Panc1 (cell line): Measurements from ENCODE around the gene RD3L. TPM values are rescaled to one million over a fixed set of nuclear protein-coding genes. Genes with fewer than 3 reads are reported as not detected.

Experiments used
- ATAC-seq: fragments of 200-7000 bp; cut with Tn5 transposase; 2 replicates; pipeline ENCODE4 v1.9.1; 2020; ENCODE audit warnings: mild to moderate bottlenecking, moderate library complexity
- BruUV-seq: library from RNA; stranded (reverse); fragments of 400-500 nt; replicated peaks from 2 replicates; lab custom pipeline; 2021; lab: Mats Ljungman, UMichigan
- CTCF ChIA-PET: fragments of 300-600 bp; sonication (Branson Sonifier 250); formaldehyde crosslinking; loops from one replicate; lab custom pipeline; 2022; ENCODE audit warnings: antibody characterized with exemption; lab: Charles Lee
- POLR2A ChIA-PET: fragments of 300-600 bp; sonication (Branson Sonifier 250); formaldehyde crosslinking; loops from one replicate; lab custom pipeline; 2022; ENCODE audit warnings: antibody characterized with exemption; lab: Charles Lee
- DNase-seq: peaks from one replicate; pipeline ENCODE4 v3.0.0-alpha.2; 2010; ENCODE audit warnings: low read depth, low spot score
- H3K27ac ChIP-seq: 2 replicates; pipeline ENCODE4 v1.5.1; 2011; ENCODE audit warnings: mild to moderate bottlenecking, low read length, inconsistent platforms
- H3K27me3 ChIP-seq: fragments of 200-500 bp; sonication (Bioruptor generic); 2 replicates; pipeline ENCODE4 v1.6.0; 2014; ENCODE audit warnings: low read length, inconsistent platforms; ENCODE audit not compliant: control insufficient read depth, insufficient read depth
- H3K36me3 ChIP-seq: fragments of 200-500 bp; sonication (Bioruptor generic); 2 replicates; pipeline ENCODE4 v1.5.1; 2014; ENCODE audit warnings: inconsistent platforms, mild to moderate bottlenecking, low read length, moderate library complexity; ENCODE audit not compliant: control insufficient read depth, insufficient read depth
- H3K4me1 ChIP-seq: 2 replicates; pipeline ENCODE4 v1.5.1; 2011; ENCODE audit warnings: inconsistent platforms, mild to moderate bottlenecking, low read length, moderate library complexity; ENCODE audit not compliant: control insufficient read depth, insufficient read depth
- H3K4me3 ChIP-seq, 2 experiments: 2 replicates each; pipeline ENCODE4 v1.5.1; 2011 to 2012; ENCODE audit warnings: low read depth in 2 of 2, low read length in 2 of 2, mild to moderate bottlenecking in 2 of 2, inconsistent platforms in 1 of 2, moderate library complexity in 1 of 2
- H3K9me3 ChIP-seq: fragments of 200-500 bp; sonication (Bioruptor generic); 2 replicates; pipeline ENCODE4 v1.5.1; 2014; ENCODE audit warnings: low read depth, mild to moderate bottlenecking, inconsistent platforms, low read length, moderate library complexity; ENCODE audit not compliant: control insufficient read depth, insufficient read depth
- POLR2AphosphoS5 ChIP-seq: IDR thresholded peaks from 2 replicates; pipeline ENCODE4 v1.6.1; 2012; ENCODE audit warnings: mild to moderate bottlenecking, low read depth, low read length, moderate library complexity
- SIN3A ChIP-seq: IDR thresholded peaks from 2 replicates; pipeline ENCODE4 v1.6.1; 2012; ENCODE audit warnings: low read depth, mild to moderate bottlenecking, low read length, moderate library complexity, borderline replicate concordance; ENCODE audit not compliant: insufficient read depth
- TCF7L2 ChIP-seq: IDR thresholded peaks from 2 replicates; pipeline ENCODE4 v1.6.1; 2011; ENCODE audit warnings: mild to moderate bottlenecking, low read depth, low read length, inconsistent platforms
- in situ Hi-C: cut with HindIII; loops from 2 replicates; pipeline ENCODE4 v1.10.0; 2016; ENCODE audit warnings: low sequenced_read_pairs, low pct_unique_long_range_greater_than_20kb
- intact Hi-C: fragments of 100-400 bp; cut with micrococcal nuclease; formaldehyde crosslinking; loops from one replicate; pipeline ENCODE4 v1.10.0; 2022; ENCODE audit not compliant: unreplicated experiment
- total RNA-seq: library from RNA; stranded (reverse); gene quantifications from one replicate; pipeline ENCODE4 v1.2.1, GENCODE V29; 2021; ENCODE audit not compliant: unreplicated experiment
- TF ChIP-seq, protein P1 (sequence below): fragments of 450-650 bp; IDR thresholded peaks from 2 replicates; pipeline ENCODE4 v1.5.1; 2017; ENCODE audit warnings: mild to moderate bottlenecking
- TF ChIP-seq, protein P2 (sequence below), 2 experiments: IDR thresholded peaks; 2 replicates each; pipeline ENCODE4 v1.6.1; 2011 to 2012; ENCODE audit warnings: low read depth in 2 of 2, control low read depth in 1 of 2, low read length in 1 of 2, mild to moderate bottlenecking in 1 of 2, moderate library complexity in 1 of 2; ENCODE audit not compliant: insufficient read depth in 1 of 2

RD3L gene
- total RNA-seq, 1 experiment from 2014 or later, result not detected

DNA sequence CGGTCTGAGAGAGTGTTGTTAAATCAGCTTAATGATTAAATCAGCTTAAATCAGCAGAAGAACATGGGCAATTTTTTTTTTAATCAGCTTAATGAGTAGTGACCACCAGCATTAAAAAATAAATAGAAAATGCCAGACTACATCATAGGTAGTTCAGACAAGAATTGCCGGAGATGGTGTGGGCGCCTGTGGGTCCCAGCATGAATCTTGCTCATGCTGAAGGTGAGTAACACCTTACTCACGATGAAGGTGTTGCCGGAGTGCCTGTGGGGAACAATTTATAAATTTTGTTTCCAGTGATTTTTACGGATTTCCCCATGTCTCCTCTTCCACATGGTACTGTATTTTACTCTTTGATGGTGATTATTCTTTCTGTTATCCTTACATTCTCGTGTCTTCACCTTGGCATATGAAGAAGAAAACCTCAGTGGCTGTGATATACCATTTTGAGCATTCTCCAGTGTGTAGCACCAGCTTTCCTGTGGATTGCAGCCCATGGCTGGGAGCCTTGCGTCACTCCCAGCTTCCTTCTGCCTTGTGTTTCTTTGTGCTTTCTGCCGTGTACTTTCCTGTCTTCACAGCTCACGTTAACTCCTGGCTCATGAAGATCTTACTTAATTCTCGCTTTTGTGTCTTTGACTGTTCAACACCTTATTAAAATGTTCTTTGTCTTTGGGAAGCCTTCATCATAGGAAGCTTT is 9.4 kb downstream of the RD3L start:
- in situ Hi-C loops, result no loop called here
- no peaks in the 10 kb centered on the region for H3K9me3 ChIP-seq
- ChIA-PET CTCF (no interaction called here), POLR2A (interaction anchor here (0.6 kb wide), 1 partner anchor 15 kb away, joined by 3 read pairs; no protein-coding TSS in a partner anchor)
- BruUV-seq, result no TSS peak
- no peak for DNase-seq
- H3K27ac ChIP-seq, result no peak overlapping the region
- H3K27me3 ChIP-seq, result no peaks in the 10 kb centered on the region
- no peak for ATAC-seq
- no peak overlapping the region for H3K4me3 ChIP-seq
- no peaks in the 10 kb centered on the region for H3K4me1 ChIP-seq
- intact Hi-C loops, result no loop called here
- no peaks in the 10 kb centered on the region for H3K36me3 ChIP-seq
- TF ChIP-seq SIN3A (no peak), POLR2AphosphoS5 (no peak), TCF7L2 (no peak)
- TF ChIP-seq, protein P1, sequence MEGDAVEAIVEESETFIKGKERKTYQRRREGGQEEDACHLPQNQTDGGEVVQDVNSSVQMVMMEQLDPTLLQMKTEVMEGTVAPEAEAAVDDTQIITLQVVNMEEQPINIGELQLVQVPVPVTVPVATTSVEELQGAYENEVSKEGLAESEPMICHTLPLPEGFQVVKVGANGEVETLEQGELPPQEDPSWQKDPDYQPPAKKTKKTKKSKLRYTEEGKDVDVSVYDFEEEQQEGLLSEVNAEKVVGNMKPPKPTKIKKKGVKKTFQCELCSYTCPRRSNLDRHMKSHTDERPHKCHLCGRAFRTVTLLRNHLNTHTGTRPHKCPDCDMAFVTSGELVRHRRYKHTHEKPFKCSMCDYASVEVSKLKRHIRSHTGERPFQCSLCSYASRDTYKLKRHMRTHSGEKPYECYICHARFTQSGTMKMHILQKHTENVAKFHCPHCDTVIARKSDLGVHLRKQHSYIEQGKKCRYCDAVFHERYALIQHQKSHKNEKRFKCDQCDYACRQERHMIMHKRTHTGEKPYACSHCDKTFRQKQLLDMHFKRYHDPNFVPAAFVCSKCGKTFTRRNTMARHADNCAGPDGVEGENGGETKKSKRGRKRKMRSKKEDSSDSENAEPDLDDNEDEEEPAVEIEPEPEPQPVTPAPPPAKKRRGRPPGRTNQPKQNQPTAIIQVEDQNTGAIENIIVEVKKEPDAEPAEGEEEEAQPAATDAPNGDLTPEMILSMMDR, result no peak
- TF ChIP-seq, protein P2, sequence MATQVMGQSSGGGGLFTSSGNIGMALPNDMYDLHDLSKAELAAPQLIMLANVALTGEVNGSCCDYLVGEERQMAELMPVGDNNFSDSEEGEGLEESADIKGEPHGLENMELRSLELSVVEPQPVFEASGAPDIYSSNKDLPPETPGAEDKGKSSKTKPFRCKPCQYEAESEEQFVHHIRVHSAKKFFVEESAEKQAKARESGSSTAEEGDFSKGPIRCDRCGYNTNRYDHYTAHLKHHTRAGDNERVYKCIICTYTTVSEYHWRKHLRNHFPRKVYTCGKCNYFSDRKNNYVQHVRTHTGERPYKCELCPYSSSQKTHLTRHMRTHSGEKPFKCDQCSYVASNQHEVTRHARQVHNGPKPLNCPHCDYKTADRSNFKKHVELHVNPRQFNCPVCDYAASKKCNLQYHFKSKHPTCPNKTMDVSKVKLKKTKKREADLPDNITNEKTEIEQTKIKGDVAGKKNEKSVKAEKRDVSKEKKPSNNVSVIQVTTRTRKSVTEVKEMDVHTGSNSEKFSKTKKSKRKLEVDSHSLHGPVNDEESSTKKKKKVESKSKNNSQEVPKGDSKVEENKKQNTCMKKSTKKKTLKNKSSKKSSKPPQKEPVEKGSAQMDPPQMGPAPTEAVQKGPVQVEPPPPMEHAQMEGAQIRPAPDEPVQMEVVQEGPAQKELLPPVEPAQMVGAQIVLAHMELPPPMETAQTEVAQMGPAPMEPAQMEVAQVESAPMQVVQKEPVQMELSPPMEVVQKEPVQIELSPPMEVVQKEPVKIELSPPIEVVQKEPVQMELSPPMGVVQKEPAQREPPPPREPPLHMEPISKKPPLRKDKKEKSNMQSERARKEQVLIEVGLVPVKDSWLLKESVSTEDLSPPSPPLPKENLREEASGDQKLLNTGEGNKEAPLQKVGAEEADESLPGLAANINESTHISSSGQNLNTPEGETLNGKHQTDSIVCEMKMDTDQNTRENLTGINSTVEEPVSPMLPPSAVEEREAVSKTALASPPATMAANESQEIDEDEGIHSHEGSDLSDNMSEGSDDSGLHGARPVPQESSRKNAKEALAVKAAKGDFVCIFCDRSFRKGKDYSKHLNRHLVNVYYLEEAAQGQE (IDR thresholded peaks at IDR 0.05; ENCODE audit: insufficient read depth in 1 of 2, low read depth in 2 of 2, low read length in 1 of 2), result no peak

DNA sequence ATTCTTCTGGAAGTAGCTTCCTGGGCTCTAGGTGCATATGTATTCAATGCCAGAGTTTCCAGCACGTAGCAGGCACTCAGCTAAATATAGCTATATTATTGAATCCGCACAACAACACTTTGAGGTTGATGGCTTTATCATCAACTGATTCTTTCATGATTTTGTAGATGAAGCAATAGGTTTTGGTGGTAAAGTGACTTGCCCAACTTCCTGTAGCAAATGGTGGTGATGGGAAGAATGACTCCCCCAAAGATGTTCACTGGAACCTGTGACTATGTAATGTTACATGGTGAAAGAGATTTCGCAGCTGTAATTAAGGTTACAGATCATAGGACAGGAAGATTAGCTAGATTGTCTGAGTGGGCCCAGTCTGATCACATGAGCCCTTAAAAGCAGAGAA is 10.9 kb downstream of the RD3L start:
- Histone ChIP-seq H3K36me3 (no peaks in the 10 kb centered on the region), H3K27me3 (no peaks in the 10 kb centered on the region), H3K4me3 (no peak overlapping the region), H3K9me3 (no peaks in the 10 kb centered on the region), H3K27ac (no peak overlapping the region), H3K4me1 (no peaks in the 10 kb centered on the region)
- no TSS peak for BruUV-seq
- TF ChIP-seq TCF7L2 (no peak), SIN3A (no peak), POLR2AphosphoS5 (no peak)
- TF ChIP-seq, protein P2 (IDR thresholded peaks at IDR 0.05; ENCODE audit: insufficient read depth in 1 of 2, low read depth in 2 of 2, low read length in 1 of 2), result no peak
- TF ChIP-seq, protein P1, result no peak
- POLR2A ChIA-PET, result no interaction called here
- intact Hi-C loops, result no loop called here
- ATAC-seq, result no peak
- in situ Hi-C loops, result no loop called here
- CTCF ChIA-PET, result no interaction called here
- DNase-seq, result no peak
